ENCODE measurements around the gene PYROXD2.

DNA sequence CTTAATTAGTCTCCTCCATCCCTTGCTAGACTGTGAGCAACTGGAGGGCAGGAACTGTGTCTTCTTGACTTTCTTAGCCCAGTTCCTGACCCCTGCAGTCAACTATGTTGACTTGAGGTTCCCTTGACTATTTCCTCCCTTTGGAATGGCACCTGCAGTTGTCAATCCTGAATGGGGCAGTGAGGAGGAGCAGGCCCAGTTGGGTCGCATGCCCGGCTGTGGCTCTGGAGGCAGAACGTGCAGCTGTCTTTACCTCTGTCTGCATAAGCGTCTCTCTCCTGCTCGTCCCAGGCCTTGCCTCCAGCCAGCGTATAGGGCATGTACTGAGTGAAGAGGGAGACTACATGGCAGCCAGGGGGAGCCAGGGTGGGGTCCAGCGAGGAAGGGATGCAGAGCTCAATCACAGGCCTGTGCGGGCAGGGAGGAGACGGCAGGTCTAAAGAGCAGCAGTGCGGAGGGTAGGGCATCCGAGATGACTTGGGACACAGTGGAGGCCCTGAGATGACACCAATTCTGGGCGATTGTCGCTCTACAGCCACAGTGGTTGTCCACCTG is 26.8 kb downstream of the PYROXD2 start:
- no peak for TF ChIP-seq POLR2A (IDR thresholded peaks at IDR 0.05)
- TF ChIP-seq, protein P1, sequence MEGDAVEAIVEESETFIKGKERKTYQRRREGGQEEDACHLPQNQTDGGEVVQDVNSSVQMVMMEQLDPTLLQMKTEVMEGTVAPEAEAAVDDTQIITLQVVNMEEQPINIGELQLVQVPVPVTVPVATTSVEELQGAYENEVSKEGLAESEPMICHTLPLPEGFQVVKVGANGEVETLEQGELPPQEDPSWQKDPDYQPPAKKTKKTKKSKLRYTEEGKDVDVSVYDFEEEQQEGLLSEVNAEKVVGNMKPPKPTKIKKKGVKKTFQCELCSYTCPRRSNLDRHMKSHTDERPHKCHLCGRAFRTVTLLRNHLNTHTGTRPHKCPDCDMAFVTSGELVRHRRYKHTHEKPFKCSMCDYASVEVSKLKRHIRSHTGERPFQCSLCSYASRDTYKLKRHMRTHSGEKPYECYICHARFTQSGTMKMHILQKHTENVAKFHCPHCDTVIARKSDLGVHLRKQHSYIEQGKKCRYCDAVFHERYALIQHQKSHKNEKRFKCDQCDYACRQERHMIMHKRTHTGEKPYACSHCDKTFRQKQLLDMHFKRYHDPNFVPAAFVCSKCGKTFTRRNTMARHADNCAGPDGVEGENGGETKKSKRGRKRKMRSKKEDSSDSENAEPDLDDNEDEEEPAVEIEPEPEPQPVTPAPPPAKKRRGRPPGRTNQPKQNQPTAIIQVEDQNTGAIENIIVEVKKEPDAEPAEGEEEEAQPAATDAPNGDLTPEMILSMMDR (IDR thresholded peaks at IDR 0.05), result no peak
